CD4-positive, alpha-beta T cell treated with Interleukin-15 for 4 hours (primary cell): ENCODE results near the gene NAIF1.
A peak's percentile ranks its signal among the peaks of the same experiment; 100 is the strongest.
"Not testable (repeated sequence)": the region's sequence is repeated elsewhere in the genome, so short reads cannot be mapped to it uniquely, and the experiment has no call there.

ENCODE experiments used
- DNase-seq: peaks from one replicate; pipeline ENCODE4 v3.0.0-alpha.2; 2020; ENCODE audit warnings: low spot score

The NAIF1 gene

DNA sequence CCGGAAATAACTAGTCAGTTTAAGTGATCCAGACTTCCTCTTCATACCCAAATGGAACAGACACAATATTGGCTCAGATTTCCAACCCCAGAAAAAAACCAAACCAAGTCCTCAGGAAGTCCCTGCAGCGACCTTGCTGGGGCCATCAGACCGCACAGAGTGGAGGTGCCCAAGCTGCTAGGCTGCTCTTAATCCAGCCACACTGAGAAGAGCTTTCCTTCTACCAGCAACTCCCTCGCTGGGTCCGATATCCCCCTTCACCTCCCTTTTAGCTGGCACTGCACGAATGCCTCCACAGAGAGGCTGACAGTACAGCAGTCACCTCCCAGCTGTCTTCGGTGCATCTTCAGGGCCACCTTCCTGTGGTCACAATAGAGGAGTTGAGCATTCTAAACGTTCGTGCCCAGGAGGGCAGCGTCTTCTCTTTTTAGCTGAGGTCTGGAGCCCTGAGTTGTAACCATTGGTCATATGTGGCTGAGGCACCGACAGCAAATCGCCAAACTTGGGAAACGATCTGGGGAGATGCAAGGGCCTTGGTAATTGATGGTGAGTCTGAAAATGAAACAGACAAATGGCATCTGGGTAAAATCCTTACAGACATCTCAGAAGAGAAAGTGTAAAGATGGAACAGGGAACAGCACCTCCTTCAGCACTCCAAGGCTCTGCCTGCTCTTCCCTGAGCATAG is 5.7 kb downstream of the NAIF1 start:
- DNase-seq: no peak

DNA sequence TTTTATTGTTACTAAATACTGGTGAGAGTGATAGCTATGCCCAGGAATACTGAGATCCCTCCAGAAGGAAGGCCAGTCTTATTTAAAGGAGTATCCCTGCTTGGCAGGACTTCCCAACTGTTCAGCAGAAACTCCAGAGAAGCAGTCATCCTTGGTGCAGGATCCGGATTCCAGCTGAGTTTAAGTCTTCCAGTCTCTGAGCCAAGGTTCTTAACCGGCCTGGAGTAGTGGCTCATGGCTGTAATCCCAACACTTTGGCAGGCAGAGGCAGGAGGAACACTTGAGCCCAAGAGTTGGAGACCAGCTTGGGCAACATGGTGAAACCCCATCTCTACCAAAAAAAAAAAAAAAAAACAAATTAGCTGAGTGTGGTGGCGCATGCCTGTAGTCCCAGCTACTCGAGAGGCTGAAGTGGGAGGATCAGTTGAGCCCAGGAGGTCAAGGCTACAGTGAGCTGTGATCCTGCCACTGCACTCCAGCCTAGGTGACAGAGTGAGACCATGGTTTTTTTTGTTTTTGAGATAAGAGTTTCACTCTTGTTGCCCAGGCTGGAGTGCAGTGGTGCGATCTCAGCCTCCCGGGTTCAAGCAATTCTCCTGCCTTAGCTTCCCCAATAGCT is 7.6 kb downstream of the NAIF1 start:
- DNase-seq: no peak

DNA sequence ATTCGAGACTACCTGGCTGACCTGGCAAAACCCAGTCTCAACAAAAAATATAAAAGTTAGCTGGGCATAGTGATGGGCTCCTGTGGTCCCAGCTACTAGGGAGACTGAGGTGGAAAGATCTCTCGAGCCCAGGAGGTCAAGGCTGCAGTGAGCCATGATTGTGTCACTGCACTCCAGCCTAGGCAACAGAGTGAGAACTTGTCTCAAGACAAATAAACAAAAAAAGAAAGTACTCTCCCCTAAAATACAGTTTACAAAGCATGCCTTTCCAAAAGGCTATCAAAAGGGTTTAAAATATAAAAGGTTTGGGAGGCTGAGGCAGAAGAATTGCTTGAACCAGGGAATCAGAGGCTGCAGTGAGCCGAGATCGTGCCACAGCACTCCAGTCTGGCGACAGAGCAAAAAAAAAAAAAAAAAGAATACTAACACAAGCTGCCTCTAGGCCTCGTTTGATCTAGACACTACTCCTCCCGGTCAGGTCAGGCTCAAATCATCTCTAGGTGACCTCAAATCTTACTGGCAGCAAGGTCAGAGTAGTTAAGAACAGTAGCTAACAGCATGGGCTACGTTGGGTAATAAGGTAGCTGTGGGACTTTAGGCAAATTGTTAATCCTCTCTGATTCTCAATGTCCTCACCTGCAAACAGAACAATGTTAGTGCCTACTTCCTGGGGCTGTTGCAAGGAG is 9.3 kb downstream of the NAIF1 start:
- DNase-seq: no peak

DNA sequence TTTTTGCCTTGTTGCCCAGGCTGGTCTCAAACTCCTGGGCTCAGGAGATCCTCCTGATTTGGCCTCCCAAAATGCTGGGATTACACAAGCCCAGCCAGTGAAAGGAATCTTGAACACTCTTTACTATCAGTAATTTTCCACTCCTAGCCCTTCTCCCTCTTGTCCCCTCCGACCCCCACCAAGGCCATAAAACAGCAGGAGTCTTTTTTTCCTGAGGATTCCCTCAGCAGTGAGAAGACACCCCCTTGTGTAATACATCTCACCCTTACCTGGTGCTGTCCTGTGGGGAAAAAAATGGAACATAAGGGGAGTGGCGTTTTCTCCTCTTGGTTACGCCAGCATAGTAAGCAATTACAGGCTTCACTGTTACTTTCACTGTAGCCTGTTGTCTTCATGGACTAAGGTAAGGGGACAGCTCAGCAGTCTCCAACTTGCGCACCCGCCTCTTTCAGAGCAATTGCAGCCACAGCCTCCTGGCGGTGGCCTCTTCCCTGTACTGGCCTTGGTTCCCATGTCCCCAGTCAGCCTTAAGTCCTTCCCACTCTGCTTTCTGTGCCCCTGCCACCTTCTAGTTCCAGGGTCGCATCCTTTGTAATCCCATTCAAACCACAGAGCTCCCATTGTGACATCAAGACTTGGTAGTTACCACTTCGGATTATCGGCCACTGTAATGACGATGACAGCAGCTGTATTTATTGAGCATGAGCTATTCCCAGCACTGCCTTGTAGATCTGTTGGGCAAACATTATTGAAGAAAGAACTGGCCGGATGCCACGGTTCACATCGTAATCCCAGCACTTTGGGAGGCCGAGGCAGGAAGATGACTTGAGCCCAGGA is 10.0 kb downstream of the NAIF1 start:
- no peak for DNase-seq

DNA sequence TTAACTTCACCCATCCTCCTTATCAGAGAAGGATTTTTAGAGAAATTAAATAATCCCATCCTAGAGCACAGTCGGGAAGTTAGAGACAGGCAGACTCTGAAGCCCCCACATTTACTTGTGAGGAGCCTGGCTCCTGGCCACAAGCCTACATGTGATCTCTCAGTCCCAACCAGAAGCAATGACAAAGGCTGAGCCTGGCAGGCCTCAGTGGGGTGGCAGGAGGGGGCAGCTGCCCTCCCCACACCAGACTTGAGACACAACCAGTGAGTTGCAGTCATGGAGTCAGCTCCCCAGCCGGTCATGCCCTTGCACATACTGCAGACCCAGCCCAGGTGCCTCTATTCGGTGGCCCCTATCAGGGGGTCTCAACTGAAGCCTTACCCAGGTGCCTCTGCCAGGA is 11.0 kb downstream of the NAIF1 start:
- DNase-seq: no peak

DNA sequence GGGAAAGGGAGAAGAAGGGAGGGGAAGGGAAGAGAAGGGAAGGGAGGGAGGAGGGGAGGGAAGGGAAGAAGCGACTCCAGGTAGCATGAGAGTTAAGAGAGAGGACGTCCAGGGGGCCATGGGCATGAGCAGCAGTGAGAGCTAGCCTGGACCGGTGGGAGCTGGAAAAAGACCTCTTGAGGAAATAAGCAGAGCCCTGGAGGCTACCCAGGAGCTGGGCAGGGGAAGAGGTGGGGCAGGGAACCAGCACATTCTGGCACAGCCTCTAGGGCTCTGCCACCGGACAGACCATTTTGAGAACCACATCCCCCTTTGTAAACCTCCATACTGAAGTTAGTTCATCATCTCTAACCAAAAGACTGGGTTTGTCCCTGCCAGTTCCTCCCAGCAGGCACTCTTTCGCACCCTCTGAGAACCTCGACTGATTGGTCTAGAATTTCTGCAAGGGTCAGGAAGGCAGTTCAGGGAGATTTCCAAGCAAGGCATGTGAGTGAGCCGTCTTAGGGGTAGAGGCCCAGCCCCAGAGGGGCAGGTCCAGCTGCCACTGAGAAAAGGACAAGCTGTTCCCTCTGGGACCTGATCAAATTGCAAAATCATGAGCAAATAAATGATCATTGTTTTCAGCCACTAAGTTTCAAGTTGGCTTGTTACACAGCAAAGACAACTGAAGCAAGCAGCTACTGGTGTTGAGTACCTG is 11.6 kb downstream of the NAIF1 start:
- no peak for DNase-seq

DNA sequence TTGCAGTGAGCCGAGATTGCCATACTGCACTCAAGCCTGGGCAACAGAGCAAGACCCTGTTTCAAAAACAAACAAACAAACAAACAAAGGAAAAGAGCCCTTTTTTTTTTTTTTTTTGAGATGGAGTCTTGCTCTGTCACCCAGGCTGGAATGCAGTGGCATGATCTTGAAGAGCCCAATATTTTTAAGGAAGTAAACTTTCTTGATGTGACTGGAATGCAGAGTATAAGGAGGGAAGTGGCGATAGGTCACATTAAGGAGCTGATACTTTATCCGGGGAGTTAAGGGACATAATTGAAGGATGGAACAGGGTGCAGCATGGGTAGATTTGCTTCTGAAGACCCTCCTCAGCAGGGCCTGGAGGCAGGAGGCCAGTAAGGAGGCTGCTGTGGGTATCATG is 13.0 kb downstream of the NAIF1 start:
- no peak for DNase-seq

DNA sequence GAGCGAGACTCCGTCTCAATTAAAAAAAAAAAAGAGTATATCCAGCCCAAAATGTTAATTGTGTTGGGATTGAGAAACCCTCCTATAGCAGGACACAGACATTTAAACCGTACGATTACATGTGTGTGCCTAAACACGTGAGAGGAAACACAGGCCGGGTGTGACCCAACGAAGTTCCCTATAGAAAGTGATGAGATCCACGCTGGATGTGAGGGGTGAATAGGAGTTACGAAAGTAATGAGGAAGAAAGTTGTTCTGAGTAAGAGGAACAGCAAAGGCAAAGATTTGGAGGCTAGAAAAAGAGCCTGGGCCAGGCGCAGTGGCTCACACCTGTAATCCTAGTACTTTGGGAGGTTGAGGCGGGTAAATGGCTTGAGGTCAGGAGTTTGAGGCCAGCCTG is 13.6 kb downstream of the NAIF1 start:
- DNase-seq: no peak

DNA sequence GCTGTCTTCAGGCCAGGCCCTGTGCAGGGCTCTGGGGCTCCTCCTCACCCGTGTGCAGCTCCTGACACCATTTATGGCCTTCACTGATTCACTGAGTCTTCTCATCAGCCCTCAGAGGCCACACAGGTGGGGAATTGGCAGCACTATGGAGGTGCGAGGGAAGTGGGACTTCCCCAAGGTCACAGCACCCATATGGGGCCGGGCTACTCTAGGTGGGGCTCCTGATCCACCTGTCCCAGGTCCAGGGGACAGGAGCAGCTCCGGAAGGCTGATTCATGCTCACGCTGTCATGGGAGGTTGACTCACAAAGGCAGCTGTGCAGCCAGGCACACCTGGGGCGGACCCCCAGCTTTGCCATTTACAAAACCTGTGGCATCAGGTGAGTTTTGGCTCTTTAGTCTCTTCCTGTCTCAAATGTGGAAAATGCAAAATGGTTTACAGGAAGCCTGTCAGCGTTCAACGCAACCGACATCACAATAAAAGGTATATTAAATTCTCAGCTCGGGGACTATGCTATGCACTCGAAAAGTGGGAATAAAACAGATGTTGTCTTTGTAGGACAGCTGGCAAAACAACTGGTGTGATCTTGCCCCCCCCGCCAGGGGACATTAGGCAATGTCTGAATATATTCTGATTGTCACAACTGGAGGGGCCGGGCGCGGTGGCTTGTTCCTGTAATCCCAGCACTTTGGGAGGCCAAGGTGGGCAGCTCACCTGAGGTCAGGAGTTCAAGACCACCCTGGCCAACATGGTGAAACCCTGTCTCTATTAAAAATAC is 15.0 kb downstream of the NAIF1 start:
- no peak for DNase-seq

DNA sequence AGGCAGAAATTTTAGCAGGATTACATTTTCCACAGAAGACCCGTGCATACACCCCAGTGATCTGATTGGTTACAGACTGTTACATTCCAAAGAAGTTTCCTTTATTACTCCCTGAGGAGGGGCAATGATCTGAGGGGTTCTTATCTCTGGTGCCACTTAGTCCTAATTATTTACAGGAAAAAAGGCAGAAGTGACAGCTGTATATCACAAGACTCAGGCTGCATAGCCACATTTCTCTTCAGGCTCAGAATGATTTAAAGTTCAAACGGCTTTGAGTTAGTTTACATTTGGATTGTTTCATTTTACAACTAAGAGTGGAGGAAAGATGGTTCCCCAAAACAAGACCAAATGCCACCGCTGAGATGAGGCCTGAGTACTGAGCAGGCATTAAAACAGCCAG is 17.3 kb downstream of the NAIF1 start:
- DNase-seq: no peak

DNA sequence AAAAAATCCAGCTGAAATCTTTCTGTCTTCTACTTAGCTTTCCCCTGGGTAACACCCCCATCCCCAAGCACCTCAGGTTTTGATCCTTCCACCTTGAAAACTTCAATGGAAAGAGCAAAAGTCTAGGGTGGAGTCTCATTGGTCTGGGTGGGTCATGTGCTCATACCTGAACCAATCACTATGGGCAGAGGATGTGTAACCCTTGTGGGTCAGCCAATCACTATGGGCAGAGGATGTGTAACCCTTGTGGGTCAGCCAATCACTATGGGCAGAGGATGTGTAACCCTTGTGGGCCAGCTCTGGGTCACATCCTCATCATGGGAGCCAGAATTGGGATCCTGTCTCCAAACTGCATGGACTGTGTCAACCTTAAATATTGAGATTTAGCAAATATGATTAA is 18.5 kb downstream of the NAIF1 start:
- DNase-seq: no peak

DNA sequence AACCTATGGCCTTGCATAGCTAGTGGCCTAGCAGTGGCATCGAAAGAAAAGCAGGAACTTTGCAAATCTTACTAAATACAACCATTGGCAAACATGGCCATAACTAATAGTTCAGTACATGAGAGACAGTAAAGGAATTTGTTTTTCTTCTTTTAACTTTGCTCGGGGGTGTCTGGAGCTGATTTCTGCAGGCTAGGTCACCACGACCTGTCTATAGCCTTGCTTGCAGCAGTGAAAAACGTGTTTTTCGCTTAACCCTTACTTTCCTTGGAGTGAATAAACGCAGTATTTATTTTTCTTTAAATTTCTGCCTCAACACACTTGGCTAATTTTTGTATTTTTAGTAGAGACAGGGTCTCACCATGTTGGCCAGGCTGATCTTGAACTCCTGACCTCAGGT is 19.9 kb downstream of the NAIF1 start:
- DNase-seq: no peak

DNA sequence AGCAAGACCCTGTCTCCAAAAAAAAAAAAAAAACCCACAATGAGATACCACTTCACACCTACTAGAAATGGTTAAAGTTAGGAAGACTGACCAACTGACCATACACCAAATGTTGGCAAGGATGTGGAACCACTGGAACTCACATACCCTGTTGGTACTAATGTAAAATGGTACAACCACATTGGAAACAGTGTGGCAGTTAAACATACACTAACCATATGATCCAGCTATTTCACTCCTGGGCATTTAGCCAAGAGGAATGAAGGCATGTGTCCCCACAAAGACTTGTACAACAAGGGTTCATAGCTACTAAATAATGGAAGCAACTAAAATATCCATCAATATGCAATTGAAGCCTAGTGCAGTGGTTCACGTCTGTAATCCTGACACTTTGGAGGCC is 21.3 kb downstream of the NAIF1 start:
- no peak for DNase-seq

DNA sequence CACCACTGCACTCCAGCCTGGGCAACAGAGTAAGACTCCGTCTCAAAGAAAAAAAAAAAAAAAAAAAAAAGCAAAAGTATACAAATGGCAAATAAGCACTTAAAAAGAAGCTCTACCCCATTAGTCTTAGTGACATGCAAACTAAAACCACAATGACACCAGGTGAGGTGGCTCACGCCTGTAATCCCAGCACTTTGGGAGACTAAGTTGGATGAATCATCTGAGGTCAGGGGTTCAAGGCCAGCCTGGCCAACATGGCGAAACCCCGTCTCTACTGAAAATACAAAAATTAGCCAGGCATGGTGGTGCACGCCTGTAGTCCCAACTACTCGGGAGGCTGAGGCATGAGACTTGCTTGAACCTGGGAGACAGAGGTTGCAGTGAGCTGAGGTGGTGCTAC is 21.7 kb downstream of the NAIF1 start:
- not testable (repeated sequence) for DNase-seq

DNA sequence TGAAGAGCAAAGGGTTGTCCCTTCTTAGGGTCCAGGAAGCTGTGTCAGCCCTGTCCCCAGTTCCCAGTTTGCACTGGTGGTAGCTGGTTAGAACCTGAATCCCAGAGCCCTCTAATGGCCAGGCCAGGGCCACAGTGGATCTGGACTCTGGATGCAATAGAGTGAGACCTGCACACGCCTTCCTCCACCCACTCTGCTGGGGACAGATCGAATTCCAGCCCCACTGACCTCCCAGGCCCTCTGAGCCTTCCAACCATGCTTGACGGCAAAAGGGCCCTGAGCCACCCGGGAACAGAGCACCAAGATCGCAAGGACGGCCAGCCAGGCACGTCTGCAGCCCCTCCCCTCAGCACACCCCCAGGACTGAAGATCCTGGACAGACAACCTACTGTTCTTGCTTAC is 23.7 kb downstream of the NAIF1 start:
- DNase-seq: no peak

DNA sequence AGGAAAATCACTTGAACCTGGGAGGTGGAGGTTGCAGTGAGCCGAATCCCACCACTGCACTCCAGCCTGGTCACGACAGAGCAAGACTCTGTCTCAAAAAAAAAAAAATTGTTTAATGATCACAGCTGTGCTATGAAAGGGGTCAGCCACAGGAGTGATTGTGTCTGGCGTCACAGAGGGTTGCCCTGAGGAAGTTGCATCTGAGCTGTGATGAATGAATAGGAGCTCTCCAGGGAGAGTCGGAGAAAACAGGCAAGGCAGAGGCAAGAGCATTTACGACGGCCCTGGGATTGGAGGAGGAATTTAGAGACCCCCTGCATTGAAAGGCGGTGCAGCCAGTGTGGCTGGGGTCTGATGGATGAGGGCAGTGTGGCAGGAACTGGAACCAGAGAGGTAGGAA is 25.1 kb downstream of the NAIF1 start:
- no peak for DNase-seq

DNA sequence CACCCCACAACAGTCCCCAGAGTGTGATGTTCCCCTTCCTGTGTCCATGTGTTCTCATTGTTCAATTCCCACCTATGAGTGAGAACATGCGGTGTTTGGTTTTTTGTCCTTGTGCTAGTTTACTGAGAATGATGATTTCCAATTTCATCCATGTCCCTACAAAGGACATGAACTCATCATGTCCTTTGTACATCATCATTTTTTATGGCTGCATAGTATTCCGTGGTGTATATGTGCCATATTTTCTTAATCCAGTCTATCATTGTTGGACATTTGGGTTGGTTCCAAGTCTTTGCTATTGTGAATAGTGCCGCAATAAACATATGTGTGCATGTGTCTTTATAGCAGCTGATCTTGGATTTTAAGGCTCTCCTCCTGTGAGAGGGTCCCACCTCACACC is 26.3 kb downstream of the NAIF1 start:
- not testable (repeated sequence) for DNase-seq

DNA sequence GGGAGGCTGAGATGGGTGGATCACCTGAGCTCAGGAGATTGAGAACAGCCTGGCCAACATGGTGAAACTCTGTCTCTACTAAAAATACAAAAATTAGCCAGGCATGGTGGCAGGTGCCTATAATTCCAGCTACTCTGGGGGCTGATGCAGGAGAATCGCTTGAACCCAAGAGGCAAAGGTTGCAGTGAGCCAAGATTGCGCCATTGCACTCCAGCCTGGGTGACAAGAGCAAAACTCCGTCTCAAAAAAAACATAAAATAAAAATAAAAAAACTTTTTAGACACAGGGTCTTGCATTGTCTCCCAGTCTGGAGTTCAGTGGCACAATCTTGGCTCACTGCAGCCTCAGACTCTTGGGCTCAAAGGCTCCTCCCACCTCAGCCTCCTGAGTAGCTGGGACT is 30.6 kb downstream of the NAIF1 start:
- DNase-seq: not testable (repeated sequence)

DNA sequence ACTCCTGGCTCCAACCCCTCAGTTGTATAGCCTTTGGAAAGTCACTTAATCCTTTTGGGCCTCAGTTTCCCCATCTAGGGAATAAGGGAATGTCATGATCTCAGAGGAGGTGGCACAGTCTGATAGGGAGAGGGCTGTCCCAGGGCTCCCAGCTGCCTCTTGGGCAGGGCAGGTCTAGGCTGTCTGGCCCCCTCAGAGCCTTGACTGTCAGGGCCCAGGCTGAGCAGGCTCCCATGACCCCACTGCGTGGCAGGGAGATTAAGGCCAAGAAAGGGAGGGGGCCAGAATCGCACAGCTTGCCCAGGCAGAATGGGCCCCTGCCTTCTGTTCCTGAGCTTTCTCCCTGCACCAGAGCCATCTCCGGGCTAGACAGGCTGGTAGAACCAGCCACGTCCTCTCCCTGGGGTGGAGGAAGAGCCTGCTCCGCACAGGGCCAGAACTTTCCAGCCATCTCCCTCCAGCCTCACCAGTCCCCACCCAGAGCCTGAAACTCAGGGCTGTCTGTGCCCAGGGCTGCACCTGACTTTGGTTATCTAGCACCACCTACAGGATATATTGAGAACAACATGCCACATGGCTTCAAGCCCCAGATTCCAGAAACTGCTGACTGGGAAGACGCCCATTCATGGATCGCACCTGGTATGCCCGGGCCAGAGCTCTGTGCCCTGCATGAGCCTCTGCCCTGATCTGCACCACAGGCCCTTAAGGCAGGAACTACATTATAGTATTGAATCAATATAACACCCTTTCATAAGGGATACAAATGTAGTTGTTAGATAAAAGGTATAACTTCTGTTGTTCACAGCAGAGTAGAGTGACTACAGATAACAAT is 32.1 kb downstream of the NAIF1 start:
- peak; percentile 85 for DNase-seq

DNA sequence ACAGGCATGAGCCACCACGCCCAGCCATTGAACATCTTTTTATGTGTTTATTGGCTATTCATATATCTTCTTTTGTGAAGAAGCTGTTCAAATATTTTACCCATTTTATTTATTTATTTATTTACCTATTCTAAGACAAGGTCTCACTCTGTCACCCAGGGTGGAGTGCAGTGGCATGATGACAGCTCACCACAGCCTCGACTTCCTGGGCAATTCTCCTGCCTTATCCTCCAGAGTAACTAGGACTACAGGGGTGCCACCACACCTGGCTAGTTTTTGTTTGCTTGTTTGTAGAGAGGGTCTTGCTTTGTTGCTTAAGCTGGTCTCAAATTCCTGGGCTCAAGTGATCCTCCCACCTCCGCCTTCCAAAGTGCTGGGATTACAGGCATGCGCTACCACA is 33.5 kb downstream of the NAIF1 start:
- peak; percentile 39 for DNase-seq
